GM18526 (cell line): Measurements from ENCODE around the gene PTPA.

Experiments
- POLR2A ChIP-seq: IDR thresholded peaks from 3 replicates; pipeline ENCODE4 v1.6.1; 2011; ENCODE audit not compliant: insufficient read length; ENCODE audit errors: extremely low read depth

The PTPA gene

DNA sequence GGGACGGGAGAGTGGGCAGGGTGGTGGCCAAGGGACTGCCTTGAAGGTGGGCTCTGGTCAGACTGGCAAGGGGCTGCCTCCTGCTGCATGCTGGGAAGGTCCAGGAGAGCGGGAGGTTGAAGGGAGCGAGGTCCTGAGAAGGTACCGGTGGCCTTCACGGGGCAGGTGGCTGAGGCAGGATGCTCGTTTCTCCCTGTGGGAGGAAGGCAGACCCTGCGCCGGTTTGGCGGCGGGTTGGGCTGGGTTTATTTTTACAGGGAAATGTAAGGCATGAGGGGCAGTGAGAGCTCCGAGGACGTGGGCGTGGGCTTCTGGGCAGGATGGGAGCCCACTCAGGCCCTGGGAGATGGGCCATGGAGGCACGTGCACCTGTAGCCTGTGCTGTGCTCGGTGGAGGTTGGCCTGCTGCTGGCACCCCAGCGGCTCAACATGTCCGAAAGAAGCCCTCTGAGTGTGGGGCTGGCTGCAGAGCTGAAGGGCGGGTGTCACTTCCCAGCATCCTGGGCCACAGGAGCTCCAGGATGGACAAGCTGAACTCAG lies 39.5 kb downstream of the PTPA start:
- no peak for TF ChIP-seq POLR2A

DNA sequence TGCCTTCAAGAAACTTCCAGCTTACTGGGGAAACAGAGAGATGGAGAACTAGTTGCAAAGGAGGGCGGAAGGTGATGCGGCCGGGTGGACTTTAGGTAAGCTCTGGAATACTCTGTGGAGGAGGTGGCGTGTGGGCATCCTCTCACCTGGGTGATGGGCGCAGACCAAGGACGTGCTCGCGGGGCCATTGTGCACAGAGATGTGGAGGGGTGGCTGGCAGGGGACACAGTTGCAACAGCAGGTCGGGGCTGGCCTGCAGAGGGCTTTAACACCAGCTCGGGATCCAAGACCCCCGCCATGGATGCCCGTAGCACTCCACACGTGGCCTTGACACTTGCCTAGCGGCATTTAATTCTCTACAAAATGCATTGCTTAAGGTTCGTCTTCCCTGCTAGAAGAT lies 40.3 kb downstream of the PTPA start:
- TF ChIP-seq POLR2A, result no peak

DNA sequence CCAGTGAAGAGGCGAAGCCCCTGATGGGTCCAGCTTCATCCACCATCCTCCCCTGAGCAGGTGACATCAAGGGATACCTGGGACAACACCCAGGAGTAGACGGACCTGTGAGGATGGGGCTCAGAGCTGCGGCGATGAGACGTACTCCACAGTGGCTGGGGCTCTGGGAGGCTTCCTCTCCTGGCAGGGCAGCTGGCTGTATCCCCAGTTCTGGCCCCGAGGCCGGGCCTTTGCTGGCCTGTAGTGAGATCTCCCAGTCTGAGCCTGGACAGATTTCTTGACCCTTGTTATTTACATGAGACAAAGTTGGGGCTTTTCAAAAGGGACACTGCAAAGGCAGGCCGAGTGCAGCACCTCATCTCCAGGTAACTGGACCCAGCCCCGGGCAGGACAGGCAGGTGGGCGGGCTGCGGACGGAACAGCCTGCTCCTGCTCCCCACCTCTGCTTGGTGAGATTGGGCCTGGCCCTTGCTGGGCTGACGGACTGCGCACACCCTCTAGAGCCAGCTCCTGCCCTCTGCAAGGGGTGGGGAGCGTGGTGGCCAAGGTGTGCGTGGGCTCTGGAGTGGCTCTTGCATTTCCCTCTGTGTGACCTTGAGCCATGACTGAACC lies 43.8 kb downstream of the PTPA start:
- TF ChIP-seq POLR2A, result no peak

DNA sequence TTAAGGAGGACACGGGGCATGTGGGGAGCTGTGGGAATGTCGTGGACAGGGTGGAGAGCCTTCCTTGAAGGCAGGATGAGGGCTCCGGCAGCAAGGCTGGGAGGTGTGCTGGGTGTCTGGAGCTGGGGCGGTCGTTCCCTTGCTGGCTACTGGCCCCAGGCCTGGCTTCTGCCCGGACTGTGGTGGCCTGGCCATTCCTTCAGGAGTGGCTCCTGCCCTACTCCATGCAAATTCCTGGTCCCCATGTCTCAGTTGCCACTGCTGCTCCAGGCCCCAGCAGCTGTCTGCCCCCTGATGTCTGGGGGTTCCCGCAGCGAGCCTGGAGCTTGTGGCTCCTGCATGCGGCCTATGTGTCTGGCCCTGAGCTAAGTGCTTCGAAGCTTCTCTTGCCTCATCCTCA lies 44.9 kb downstream of the PTPA start:
- TF ChIP-seq POLR2A, result no peak

DNA sequence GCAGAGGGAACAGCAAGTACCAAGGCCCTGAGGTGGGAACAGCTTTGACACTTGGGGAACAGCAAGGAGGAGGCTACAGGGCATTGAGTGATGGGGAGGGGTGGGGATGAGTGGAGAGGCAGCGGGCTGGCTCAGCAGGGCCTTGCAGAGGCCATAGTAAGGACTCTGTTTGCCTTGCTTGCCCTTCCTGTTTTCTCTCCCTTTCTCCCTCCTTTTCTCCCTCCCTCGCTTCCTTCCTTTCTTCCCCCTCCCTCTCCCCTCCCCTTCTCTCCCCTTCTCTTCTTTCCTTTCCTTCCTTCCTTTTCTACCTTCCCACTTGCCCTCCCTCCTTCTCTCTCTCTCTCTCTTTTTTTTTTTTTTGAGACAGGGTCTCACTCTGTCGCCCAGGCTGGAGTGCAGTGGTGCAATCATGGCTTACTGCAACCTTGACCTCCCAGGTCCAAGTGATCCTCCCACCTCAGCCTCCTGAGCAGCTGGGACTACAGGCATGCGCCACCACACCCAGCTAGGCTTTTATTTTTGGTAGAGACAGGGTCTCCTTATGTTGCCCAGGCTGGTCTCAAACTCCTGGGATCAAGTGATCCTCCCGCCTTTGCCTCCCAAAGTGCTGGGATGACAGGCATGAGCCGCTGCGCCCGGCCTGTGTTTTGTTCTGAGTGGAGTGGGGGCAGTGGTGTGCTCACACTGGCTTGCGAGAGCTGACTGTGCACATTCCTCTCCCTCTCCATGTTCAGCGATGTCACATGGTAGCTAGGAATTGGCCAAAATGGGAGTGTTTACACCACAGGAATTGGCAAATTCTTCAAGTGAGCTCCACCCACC lies 49.7 kb downstream of the PTPA start:
- no peak for TF ChIP-seq POLR2A

DNA sequence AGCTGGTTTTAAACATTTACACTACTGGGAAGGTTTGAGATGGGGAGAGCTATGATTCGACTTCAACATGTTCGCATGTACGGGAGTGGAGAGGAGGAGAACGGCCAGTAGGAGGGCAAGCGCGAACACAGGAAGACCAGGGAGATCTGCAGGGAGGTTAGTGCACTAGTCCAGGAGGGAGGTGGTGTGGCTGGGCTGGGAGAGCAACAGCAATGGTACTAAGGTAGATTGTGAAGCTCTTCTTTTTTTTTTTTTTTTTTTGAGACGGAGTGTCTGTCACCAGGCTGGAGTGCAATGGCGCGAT lies 50.3 kb downstream of the PTPA start:
- TF ChIP-seq POLR2A, result no peak

DNA sequence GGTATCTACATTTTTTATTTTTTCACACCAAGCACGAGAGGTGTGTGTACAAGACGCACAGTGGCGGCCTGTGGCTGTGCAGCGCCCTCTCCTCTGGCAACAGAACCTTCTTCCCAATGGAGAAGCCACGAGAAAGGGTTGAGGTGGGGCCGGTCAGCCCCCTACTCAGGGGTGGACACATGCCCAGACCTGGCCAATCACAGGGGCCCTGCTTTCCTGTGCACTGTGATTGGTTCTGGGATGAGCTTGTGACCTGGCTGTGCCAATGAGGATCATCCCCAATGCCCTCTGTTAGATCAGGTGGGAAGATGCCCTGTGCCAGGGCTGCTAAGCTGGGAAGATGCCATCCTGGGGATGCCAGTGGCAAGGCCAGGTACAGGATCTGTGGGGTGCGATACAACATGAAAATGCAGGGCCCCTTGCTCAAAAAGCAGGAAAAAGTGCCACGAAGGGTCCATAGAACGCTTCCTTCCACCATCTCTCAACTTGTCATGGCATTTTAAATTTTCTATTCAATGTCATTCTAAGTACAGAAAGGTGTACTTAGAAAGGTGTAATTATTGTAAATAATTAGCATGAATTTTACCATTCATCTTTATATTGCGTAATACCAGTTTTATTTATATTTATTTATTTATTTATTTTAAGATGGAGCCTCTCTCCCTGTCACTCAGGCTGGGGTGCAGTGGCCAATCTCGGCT lies 51.4 kb downstream of the PTPA start:
- no peak for TF ChIP-seq POLR2A

DNA sequence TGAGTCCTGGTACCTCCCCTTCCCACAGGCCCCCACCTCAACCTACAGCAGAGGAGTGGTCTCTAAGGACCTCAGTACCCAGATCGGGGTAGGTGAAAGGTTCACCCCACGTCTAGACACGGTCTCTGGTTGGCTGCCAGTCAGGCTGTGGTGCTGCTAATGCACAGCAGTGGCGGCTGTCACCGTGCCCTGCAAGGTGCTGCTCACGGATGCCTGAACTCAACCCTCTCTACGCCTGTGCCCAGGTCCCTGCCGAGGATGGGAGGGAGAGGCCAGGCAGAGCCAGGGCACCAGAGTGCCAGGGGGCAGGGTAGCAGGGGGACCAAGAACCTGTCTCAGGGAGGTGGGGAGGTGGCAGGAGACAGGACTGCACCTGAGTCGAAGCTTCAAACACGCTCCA lies 52.5 kb downstream of the PTPA start:
- TF ChIP-seq POLR2A, result no peak

DNA sequence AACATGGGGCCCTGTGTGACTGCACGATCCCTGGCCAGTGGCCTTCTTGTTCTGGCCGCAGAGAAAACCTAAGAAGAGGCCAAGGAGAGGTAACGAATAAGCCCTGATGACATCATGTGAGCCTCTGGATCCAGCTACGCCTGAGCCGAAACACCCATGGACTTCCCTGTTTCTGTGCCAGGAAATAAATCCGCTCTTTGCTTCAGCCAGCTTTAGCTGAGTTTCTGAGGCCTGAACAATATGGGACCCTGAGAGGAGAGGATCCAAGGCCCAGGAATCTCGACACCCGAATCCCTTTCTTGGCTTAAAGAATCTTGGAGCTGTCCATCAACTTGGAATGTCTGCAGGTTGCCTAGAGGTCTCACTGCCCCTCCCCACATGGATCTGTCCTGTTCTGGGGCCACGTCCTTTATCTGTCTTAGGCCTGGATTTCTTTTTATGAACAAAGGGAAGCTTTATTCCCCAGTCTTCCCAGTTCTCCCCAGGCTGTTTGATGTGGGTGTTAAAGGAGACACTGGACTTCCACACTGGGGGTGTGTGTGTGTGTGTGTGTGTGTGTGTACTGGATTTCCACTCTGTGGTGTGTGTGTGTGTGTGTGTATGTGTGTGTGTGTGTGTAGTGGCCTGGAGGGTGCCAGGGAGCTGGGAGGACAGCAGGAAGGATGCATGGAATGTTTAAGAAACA lies 53.2 kb downstream of the PTPA start:
- no peak for TF ChIP-seq POLR2A

DNA sequence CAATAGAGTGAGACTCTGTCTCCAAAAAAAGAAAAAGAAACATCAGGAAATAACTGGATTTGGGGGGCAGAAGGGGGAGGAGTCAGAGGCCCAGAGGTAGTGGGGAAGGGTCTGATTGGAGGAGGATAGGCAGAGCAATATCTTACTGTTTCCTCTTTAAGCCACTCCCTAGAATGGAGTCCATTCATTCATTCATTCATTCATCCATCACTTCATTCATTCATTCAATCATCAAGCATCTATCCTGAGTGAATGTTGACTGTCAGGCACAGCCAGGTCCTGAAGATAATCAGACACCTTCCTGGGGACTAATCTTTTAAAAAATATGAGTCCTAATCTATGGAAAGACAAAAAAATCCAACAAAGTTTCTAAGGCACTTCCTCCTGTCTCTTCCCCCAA lies 54.0 kb downstream of the PTPA start:
- no peak for TF ChIP-seq POLR2A

DNA sequence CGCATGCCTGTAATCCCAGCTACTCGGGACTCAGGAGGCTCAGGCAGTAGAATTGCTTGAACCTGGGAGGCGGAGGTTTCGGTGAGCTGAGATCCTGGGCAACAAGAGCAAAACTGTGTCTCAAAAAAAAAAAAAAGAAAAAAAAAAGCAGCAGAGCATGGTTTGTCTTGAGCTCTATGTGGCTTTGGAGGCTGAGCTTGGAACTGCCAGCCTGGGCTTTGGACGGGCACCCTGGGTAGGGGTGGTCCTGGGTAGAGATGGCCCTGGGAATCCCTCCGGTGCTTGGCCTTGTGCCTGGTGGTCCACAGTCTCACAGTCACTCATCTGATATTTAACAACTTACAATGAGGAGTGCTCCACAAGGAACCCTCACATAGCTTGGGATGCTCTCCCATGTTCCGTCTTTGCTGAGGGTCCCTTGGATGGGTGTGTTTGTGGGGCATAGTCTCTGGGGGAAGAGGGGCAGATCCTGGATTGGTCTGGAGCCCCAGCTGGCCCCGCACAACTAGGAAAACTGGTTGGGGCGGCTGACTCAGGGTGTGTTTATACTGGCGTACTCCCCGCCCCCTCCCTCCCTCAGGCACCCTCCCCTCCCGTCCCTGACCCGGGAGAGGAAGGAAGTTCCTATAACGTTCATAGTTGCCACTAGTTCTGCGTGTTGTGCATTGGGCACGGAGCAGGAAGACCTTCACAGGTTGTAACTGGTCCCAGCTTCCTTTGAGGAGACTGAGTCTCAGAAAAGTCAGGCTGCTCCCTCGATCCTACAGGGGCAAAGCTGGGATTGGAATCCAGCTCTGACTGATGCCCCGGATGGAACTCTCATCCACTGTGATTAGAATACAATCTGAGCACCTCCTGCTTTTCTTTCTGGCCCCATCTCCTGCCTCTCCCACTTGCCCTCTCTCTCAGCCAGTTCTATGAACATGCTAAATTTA lies 55.7 kb downstream of the PTPA start:
- no peak for TF ChIP-seq POLR2A

DNA sequence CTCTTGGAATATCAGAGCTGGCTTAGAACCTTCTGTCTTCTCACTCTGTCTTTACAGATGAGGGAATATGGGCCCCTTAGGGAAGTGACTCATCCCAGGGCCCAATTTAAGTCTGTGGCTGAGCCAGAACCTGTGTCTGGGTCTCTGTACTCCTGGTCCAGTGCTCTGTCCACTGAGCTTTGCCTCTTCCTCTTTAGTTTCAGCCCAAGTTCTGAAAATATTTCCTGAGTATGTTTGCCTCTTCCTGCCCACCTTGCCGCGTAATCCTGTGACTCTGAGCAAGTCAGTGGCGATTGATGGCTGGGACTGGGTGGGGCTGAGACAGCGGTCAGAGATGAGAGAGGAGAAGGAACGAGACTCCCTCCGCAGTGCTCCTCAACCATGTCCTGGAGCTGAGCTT lies 59.0 kb downstream of the PTPA start:
- no peak for TF ChIP-seq POLR2A

DNA sequence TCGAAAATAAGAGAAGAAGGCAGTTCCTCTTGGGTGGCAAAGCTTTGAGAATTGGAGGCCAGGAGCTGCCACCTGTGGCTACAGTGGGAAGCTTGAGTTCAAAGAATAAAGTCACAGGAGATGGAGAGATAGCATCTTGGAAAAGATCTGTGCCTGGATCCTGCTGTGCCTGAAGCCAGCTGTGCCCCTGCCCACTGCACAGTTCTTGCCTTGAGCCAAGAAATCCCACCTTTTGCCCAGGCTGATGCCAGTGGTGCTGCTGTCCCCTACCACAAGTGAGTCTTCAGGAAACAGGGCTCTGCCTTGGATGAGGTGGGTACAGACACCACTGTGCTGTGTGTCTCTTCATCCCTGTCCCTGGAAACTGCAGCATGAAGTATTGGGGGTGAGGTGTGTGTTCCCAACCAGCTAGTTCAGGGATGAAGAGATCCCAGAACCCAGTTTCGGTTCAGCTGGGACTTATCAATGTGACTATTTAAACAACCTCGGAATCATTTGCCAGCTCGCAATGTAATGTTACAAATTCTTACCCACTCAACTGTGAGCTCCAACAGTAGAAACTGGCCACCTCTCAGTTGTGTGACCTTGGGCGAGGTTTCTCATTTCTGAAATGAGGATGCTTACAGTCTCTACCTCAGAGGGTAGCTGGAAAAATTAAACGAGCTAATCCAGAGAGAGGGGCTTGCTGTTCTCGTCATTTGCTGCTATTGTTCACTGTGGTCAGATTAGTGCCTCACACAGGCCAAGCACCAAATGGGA lies 61.0 kb downstream of the PTPA start:
- no peak for TF ChIP-seq POLR2A

DNA sequence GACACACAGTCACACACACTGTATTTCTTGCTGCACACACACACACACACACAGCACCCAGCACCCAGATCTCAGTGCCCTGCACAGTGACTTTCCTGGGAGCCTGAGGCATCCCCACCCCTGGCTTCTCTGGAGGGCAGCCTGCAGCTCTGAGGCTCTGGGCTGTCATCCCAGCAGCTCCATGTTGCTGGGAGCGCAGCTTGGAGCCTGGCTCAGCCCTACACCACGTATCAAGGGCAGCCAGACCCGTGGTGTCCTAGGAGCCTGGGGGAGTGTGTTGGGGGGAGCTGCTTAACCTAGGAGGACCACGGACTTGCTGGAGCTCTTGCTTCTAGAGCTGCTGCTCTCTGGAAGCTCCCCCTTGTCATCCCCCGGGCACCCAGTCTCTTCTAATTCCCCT lies 61.6 kb downstream of the PTPA start:
- no peak for TF ChIP-seq POLR2A
